ENCODE data around the gene DGKD. TPM values are rescaled to one million over a fixed set of nuclear protein-coding genes. Genes with fewer than 3 reads are reported as not detected.

The DGKD gene
- total RNA-seq, 1 donor from 2014 or later, result 10.3 TPM

GRCh38 chr2:233457356-233457755 is 103.1 kb downstream of the DGKD start:
- TF ChIP-seq, protein P1, sequence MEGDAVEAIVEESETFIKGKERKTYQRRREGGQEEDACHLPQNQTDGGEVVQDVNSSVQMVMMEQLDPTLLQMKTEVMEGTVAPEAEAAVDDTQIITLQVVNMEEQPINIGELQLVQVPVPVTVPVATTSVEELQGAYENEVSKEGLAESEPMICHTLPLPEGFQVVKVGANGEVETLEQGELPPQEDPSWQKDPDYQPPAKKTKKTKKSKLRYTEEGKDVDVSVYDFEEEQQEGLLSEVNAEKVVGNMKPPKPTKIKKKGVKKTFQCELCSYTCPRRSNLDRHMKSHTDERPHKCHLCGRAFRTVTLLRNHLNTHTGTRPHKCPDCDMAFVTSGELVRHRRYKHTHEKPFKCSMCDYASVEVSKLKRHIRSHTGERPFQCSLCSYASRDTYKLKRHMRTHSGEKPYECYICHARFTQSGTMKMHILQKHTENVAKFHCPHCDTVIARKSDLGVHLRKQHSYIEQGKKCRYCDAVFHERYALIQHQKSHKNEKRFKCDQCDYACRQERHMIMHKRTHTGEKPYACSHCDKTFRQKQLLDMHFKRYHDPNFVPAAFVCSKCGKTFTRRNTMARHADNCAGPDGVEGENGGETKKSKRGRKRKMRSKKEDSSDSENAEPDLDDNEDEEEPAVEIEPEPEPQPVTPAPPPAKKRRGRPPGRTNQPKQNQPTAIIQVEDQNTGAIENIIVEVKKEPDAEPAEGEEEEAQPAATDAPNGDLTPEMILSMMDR (conservative IDR thresholded peaks at IDR 0.05; ENCODE audit: low read depth, low read length), result no peak
- no peak for DNase-seq (ENCODE audit: low read depth)
- H3K4me3 ChIP-seq (ENCODE audit: low read depth, low read length), result no peak overlapping the region

DNA sequence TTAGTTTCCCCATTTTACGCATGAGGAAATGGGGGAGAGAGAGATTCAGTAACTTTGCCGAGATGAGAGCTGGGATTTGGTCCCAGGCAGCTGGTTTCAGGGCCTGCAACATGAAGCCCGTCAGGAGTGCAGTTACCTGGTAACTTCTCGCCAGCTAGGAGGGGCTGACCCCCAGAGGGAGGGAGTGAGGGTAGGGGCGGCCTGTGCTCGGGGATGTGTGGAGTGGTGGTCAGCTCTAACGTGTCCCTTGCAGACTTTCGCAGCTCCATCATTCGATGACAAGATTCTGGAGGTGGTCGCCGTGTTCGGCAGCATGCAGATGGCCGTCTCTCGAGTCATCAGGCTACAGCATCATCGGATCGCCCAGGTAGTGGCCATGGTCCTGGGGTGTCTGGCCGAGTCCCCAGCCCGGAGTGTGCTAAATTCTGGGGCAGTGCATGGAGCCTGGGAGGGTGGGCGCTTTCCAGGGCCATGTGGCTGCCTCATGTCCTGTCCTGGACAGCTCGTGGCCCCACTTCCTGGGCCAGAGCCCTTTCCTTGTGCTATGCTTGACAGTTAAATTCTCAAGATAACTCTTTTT is 103.8 kb downstream of the DGKD start:
- H3K4me3 ChIP-seq (ENCODE audit: low read depth, low read length), result no peak overlapping the region
- TF ChIP-seq, protein P1 (conservative IDR thresholded peaks at IDR 0.05; ENCODE audit: low read depth, low read length), result no peak
- DNase-seq (ENCODE audit: low read depth), result no peak

DNA sequence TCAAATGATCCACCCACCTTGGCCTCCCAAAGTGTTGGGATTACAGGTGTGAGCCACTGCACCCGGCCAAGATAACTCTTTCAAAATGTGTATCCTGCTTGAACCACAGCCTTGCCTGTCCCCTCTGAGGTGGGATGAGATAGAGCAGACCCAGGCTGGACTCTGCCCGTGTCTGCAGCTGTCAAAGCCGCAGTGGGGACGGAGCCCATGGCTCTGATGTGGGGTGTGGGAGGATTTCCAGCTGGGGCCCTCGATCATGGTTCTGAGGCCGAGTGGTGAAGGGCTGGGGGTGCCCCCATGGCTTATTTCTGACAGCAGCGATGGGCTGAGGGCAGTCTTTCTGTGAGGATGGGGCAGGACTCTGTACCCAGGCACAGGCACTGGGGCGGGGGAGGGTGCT is 104.5 kb downstream of the DGKD start:
- H3K4me3 ChIP-seq (ENCODE audit: low read depth, low read length), result no peak overlapping the region
- TF ChIP-seq, protein P1 (conservative IDR thresholded peaks at IDR 0.05; ENCODE audit: low read depth, low read length), result no peak
- no peak for DNase-seq (ENCODE audit: low read depth)

GRCh38 chr2:233459426-233459825 is 105.1 kb downstream of the DGKD start:
- no peak for DNase-seq (ENCODE audit: low read depth)
- TF ChIP-seq, protein P1 (conservative IDR thresholded peaks at IDR 0.05; ENCODE audit: low read depth, low read length), result no peak

DNA sequence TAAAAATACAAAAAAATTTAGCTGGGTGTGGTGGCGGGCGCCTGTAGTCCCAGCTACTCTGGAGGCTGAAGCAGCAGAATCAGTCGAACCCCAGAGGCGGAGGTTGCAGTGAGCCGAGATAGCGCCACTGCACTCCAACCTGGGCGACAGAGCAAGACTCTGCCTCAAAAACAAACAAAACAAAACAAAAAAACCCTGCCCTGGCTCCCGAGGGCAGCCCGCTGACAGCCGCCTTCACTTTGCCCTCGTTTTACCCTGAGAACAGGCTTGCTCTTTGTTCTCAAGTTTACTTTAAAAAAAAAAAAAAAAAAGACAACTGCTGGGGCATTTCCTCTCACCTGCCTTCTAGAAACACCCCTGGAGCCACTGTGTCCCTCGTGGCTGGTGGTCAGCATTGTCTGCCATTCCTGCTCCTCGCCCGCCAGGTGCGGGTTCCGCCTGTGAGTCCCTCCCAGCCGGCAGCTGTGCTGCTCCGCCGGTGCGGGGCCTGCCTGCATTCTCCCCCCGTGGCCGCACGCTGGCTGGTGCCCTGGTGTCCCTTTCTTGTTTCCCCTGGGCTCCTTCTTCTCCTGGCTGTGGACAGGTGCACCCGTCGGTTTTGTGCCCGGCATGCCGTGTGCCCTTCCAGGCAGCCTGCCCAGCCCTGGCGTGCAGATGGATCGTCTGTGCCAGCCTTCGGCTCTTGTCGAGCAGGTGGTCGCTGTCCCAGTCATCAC is 106.6 kb downstream of the DGKD start:
- no peak overlapping the region for H3K4me3 ChIP-seq (ENCODE audit: low read depth, low read length)
- TF ChIP-seq, protein P1 (conservative IDR thresholded peaks at IDR 0.05; ENCODE audit: low read depth, low read length), result no peak
- DNase-seq (ENCODE audit: low read depth), result no peak

More at GRCh38 chr2:233459426-233459825, 105.1 kb downstream of the DGKD start:
- H3K4me3 ChIP-seq (ENCODE audit: low read depth, low read length), result no peak overlapping the region

- DNase-seq (ENCODE audit: low read depth), result no peak
- TF ChIP-seq, protein P1 (conservative IDR thresholded peaks at IDR 0.05; ENCODE audit: low read depth, low read length), result no peak
- H3K4me3 ChIP-seq (ENCODE audit: low read depth, low read length), result no peak overlapping the region
Measured at GRCh38 chr2:233461481-233461891, 107.2 kb downstream of the DGKD start.
